Stimulated activated CD8-positive, alpha-beta memory T cell treated with anti-CD3 and anti-CD28 coated beads, Interleukin-4, amount 100 ng/mL, for 1 hour (primary cell): ENCODE data around the gene CALHM1.

Source experiments
- DNase-seq, 2 donors: peaks; one replicate each; pipeline ENCODE4 v3.0.0-alpha.2; 2020; ENCODE audit warnings: low read depth in 2 of 2, low spot score in 1 of 2

Gene CALHM1

GRCh38 chr10:103456074-103456660, 2.5 kb downstream of the CALHM1 start:
- DNase-seq: no peak

- no peak for DNase-seq
Measured at GRCh38 chr10:103455235-103455634, 3.5 kb downstream of the CALHM1 start.

DNA sequence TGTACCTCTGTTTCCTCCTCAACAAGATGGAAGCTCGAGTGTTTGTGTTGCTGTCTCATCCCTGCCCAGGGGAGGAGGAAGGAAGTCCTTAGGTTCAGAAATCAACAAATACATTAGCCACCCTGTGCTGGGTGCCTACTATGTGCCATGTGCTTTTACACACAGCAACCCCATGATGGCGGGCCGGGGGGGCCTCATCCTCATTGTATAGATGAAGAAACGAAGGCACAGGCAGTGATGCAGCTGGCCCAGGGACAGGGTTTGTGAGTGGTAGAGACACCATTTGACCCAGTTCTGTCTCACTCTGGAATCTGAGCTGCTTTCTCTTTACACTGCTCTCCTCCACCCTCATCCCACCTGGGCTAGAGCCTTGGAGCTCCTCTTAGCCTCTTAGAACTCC, 4.7 kb downstream of the CALHM1 start:
- no peak for DNase-seq

- no peak for DNase-seq
Measured at GRCh38 chr10:103452506-103453230, 6.0 kb downstream of the CALHM1 start.

GRCh38 chr10:103451831-103452505, 6.7 kb downstream of the CALHM1 start, which contains the start of gene CALHM2:
TSS of gene CALHM2 (minus strand) at chr10:103452370. CDS start at chr10:103449941, 2,429 bp downstream.
- peak; percentile 36 to 44 for DNase-seq

DNA sequence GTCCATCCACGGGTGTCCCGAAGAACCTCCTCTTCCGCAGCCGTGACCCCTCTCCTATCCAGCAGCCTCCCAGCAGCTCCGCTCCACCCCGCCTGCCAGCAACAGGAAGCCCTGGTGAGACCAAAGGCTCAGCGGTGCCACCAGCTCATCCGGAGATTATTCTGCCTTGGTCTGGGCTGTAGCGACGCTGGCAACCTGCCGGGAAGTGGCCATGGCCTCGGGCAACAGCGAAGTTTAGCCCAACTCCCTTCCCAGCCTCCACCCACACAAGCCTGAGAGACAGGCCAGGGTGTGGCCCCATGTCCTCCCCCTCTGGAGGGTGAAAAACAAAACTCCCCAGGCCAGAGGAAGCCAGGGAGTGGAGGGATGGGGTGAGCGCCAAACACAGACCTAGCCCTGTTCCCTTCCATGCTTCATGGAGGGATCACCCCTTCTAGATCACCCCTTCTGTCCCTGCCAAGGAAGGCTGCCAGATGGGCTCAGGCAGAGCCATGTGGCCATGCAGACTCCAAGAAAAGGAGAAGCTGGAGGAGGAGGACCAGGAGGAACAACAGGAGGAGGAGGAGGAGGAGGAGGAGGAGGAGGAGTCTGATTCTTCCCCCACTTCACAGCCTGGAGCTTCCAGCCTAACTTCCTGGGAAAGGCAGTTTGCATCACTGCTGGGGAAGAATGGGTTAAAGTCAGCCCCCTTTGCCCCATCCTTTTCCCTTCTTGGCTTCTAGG, 7.4 kb downstream of the CALHM1 start:
- DNase-seq: peak; percentile 6 to 15

DNA sequence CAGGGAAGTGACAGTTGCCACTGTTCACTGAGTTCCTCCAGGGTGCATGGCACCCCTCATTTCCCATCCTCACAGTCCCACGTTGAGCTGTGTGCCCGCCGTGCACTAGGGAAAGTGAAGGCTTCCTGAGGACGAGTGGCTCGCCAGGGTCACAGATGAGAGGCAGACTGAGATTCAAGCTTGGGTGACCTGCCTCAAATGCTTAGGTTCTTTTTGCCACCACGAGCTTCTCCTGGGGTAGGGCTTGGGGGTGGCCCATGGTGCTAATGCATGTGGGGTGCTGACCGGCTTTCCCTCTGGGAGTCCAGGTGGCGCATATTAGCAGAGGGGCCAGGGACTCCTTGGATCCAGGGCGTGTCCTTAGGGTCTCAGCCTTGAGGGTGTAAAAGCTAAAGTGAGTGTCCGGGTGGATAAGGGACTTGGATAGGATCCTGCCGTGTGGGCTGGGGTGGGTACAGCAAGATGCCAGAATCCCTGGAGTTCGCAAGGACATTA, 8.5 kb downstream of the CALHM1 start:
- DNase-seq: no peak

GRCh38 chr10:103449208-103450144, 9.2 kb downstream of the CALHM1 start:
- no peak for DNase-seq

- DNase-seq: no peak
Measured at GRCh38 chr10:103448746-103449145, 10.0 kb downstream of the CALHM1 start.

GRCh38 chr10:103447187-103447586, 11.5 kb downstream of the CALHM1 start:
- DNase-seq: no peak

GRCh38 chr10:103445767-103446567, 12.7 kb downstream of the CALHM1 start:
- no peak for DNase-seq

DNA sequence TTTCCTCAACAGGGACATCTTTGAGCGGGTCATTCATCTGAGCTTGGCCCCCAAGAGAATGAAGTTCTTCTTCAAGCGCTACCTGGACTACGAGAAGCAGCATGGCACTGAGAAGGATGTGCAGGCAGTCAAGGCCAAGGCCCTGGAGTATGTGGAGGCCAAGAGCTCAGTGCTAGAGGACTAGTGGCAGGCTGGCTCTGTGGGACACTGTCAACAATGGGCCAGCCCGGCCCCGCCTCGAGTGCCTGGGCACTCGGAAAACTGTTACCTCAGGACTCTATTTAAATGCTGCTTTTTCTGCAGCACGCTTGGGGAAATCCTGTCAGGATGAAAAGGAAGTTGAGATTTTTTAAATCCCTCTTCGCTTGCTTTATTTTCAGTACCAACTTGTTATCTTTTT, 13.3 kb downstream of the CALHM1 start:
- DNase-seq: no peak

- no peak for DNase-seq
Measured at GRCh38 chr10:103444478-103444877, 14.2 kb downstream of the CALHM1 start.

GRCh38 chr10:103443475-103444185, 15.1 kb downstream of the CALHM1 start:
- DNase-seq: no peak

GRCh38 chr10:103442031-103442461, 16.7 kb downstream of the CALHM1 start:
- no peak for DNase-seq

GRCh38 chr10:103441611-103442010, 17.1 kb downstream of the CALHM1 start:
- DNase-seq: no peak

- DNase-seq: no peak
Measured at GRCh38 chr10:103441206-103441605, 17.5 kb downstream of the CALHM1 start.

GRCh38 chr10:103440416-103440815, 18.3 kb downstream of the CALHM1 start:
- DNase-seq: no peak

GRCh38 chr10:103439776-103440175, 18.9 kb downstream of the CALHM1 start:
- DNase-seq: no peak
